DND-41 (cell line): ENCODE measurements around the gene PLCD3.

Experiments
- EZH2 ChIP-seq: IDR thresholded peaks from 3 replicates; pipeline ENCODE4 v1.6.1; 2012; ENCODE audit warnings: borderline replicate concordance, low read depth, mild to moderate bottlenecking, moderate library complexity, low read length, inconsistent platforms; ENCODE audit not compliant: severe bottlenecking
- TF ChIP-seq, protein P1 (sequence below): IDR thresholded peaks from 2 replicates; pipeline ENCODE4 v1.5.1; 2012; ENCODE audit warnings: borderline replicate concordance, low read length, moderate library complexity, mild to moderate bottlenecking; ENCODE audit not compliant: poor library complexity, severe bottlenecking; ENCODE audit errors: extremely low read depth

GRCh38 chr17:45125509-45125908 lies 6.8 kb downstream of the PLCD3 start:
- TF ChIP-seq, protein P1, sequence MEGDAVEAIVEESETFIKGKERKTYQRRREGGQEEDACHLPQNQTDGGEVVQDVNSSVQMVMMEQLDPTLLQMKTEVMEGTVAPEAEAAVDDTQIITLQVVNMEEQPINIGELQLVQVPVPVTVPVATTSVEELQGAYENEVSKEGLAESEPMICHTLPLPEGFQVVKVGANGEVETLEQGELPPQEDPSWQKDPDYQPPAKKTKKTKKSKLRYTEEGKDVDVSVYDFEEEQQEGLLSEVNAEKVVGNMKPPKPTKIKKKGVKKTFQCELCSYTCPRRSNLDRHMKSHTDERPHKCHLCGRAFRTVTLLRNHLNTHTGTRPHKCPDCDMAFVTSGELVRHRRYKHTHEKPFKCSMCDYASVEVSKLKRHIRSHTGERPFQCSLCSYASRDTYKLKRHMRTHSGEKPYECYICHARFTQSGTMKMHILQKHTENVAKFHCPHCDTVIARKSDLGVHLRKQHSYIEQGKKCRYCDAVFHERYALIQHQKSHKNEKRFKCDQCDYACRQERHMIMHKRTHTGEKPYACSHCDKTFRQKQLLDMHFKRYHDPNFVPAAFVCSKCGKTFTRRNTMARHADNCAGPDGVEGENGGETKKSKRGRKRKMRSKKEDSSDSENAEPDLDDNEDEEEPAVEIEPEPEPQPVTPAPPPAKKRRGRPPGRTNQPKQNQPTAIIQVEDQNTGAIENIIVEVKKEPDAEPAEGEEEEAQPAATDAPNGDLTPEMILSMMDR = no peak
- no peak for TF ChIP-seq EZH2
